ENCODE data around the gene BDKRB1.

DNA sequence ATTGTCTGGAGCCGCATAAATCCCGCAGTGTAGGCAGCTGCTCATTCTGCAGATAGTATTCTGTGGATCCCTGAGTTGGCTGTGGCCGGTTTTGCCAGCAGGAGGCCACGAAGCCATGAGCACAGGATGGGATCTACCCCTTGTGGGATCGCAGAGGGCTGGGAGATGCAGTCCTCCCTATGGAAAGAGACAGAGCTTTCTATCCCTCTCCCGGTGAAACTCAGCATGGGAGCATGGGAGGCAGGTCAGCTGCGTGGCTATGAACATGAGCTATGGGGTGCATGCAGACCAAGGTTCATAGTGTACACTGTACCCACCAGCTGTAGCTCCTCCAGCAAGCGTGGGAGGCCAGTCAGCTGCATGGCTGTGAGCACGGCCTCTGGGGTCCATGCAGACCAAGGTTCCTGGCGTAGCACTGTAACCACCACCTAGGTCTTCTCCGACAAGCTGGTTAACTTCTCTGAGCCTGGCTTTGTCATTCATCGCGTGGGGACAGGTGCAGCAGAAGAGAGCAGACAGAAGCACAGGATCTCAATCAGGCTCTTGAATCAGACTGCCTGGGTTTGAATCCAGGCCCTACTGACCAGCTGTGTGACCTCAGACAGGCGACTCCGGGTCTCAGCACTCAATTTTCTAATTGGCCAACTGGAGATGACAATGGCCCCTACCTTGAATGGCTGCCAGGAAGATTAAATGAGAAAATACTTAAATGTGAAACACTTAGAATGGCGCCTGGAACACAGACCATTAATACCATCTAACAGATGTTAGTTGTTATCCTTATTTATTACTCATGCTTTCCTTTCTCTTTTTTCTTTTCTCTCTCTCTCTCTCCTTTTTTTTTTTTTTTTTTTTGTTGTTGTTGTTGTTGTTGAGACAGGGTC lies 6.0 kb downstream of the BDKRB1 start:
- TF ChIP-seq, protein P1, sequence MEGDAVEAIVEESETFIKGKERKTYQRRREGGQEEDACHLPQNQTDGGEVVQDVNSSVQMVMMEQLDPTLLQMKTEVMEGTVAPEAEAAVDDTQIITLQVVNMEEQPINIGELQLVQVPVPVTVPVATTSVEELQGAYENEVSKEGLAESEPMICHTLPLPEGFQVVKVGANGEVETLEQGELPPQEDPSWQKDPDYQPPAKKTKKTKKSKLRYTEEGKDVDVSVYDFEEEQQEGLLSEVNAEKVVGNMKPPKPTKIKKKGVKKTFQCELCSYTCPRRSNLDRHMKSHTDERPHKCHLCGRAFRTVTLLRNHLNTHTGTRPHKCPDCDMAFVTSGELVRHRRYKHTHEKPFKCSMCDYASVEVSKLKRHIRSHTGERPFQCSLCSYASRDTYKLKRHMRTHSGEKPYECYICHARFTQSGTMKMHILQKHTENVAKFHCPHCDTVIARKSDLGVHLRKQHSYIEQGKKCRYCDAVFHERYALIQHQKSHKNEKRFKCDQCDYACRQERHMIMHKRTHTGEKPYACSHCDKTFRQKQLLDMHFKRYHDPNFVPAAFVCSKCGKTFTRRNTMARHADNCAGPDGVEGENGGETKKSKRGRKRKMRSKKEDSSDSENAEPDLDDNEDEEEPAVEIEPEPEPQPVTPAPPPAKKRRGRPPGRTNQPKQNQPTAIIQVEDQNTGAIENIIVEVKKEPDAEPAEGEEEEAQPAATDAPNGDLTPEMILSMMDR (IDR thresholded peaks at IDR 0.05; ENCODE audit: low read depth, low read length): no peak
- TF ChIP-seq EZH2phosphoT487 (IDR thresholded peaks at IDR 0.05; ENCODE audit: low read depth): no peak

Data from OCI-LY3 (cell line).